Stimulated activated CD4-positive, alpha-beta T cell treated with anti-CD3 and anti-CD28 coated beads, Interleukin-15, amount 100 ng/mL, for 1 hour (primary cell): ENCODE results near the gene SAMHD1.
"Not testable (repeated sequence)": the region's sequence is repeated elsewhere in the genome, so short reads cannot be mapped to it uniquely, and the experiment has no call there.

Source experiments
- DNase-seq, 2 donors: peaks; one replicate each; pipeline ENCODE4 v3.0.0-alpha.2; 2020; ENCODE audit warnings: low read depth in 1 of 2, low spot score in 1 of 2

Gene SAMHD1

DNA sequence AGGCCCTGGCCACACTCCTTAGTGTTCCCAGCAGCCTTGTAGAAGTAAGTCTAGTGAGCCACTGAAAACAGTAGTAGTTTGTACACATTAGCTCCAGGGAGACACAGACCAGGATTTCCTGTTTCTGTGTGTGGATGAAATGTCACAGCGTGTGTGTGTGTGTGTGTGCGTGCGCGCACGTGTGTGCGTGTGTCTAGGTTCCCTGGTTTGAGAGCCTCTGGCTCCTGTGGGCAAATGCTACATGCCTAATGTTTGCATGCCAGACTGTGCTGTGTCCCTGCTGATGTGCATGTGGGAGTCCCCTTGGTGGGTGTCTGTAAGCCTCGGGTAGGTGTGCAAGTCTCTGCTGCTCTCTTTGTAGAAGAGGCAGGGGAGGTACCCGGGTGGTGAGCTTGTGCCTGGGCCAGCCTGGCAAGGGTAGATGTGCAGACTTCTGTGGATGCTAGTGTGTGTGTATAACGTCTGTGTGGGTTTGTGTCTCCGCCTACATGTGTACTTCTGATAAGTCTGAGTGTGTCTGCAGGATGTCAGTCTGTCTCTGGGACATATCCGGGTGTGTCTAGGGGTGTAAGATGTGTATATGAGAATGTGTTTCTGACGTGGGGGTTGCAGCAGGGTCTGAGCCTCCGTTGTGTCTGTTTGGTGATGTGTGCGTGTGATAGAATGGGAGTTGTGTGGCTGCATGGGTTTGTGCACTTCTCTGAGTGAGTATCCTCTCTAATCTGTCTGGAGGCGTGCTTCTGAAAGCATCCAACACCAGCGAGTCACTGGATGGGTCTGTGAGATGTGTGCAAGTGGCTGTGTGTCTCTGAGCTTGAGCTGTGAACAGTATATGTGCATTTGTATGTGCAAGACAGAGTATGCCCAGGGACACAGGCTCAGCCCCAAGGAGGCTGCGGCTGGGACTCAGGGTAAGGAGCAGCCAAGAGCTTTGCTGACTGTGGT is 94.5 kb downstream of the SAMHD1 start:
- no peak for DNase-seq

DNA sequence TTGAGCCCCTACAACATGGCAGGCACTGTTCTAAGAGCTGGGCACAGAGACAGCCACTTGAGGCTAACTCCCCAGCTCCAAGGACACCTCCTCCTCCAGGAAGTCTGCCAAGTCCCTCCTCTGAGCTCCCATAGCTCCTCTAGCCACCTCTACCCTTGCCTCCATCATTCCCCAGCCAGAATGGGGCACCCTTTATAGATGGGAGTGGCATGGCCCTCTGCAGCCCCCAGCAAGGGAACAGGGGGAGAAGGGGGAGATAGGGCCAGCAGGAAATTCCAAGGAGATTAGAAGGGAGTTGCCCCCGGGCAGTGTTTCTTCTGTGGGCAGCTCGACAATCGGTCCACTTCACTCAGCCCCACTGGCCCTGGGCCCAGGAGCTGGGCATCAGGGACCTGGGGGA is 95.3 kb downstream of the SAMHD1 start:
- no peak for DNase-seq

DNA sequence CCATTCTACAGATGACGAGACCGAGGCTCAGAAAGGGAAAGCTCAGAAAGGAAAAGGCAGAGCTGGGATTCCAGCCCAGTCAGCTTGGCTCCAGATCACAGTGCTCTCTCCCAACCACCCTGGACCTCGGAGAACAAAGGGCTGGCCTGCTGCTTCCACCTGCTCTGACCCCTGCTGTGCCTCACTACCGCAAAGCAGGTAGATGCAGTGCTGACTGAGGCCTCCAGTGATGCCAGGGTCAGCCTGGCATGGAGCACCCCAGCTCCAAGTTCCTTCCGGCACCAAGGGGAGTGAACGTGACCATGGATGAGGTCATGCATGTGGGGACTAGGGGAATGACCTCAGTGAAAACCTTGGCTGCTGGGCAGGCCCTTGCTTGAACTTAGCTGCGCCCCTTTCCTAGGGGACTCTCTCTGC is 96.3 kb downstream of the SAMHD1 start:
- no peak for DNase-seq

GRCh38 chr20:36854348-36855240 is 96.9 kb downstream of the SAMHD1 start:
- no peak for DNase-seq

- no peak for DNase-seq
Observed at GRCh38 chr20:36852187-36852586, 99.3 kb downstream of the SAMHD1 start.

DNA sequence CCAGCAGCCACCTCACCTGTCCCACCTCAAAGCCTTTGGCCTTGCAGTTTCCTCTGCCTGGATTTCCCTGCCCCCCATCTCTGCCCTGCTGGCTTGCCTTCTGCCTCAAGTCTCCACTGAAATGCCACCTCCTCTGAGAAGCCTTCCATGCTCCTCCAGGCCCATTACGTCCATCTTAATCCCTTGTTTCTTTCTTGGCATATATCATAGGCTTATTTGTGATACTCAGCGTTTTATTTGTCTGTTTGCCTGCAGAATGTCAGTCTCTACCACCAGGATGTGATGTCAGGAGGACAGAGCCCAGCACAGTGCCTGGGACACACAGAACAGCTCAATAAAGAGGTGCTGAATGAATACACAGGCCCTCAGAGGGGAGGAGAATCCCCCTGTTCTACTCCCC is 100.0 kb downstream of the SAMHD1 start:
- DNase-seq: no peak

DNA sequence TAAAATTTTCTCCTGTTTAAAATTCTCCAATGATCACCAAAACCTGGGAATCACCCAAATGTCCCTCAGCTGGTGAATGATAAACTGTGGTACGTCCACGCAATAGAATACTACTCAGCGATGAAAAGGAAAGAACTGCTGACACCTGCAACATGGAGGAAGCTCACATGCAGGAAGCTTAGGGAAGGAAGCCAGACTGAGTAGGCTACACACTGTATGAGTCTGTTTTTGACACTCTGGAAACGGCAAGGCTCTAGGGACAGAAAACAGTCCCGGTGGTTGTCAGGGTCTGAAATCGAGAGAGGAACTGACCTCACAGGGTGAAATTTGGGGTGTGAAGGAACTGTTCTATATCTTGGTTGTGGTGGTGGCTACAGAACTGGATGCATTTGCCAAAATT is 100.7 kb downstream of the SAMHD1 start:
- DNase-seq: no peak

- DNase-seq: no peak
Observed at GRCh38 chr20:36849333-36850065, 102.0 kb downstream of the SAMHD1 start.

DNA sequence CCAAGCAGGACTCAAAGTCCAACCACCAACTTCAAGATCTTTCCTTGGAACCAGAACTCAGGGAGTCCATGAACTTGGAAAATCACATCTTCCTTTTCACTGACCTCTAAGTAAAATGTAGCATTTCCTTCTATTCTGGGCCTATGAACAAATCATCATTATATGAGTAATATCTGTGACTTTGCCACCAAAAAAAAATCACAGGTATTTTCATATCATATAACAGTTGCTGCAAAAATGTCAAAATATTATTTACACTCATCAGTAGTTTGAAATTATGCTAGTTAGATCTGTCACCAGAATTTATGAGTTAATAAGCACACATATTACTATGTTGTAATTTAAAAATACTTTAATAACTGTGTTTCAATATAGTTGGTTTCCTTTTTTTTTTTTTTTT is 102.8 kb downstream of the SAMHD1 start:
- DNase-seq: no peak

DNA sequence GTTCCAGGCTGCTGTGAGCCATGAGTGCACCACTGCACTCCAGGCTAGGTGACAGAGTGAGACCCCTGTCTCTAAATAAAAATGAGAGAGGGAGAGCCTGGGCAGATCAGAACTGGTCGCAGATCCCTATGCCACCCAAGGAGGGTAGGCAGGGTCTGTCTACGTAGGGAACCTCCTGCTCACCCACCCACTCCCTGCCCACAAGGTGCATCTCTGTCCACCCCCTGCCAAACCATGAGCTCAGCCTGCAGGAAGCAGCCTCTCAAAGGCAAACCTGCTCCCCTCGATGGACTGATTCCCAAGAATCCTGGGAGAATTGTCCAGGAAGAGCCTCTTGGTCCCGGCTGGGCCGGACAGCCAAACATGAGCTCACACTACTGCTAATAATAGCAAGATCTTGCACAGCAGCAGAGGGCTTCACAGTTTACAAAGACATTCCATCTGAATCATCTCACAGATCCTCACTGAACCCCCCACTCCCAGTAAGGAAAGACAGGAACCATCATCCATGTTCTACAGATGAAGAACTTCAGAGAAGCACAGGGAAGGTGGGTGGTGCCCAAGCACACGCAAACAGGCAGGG is 103.3 kb downstream of the SAMHD1 start:
- DNase-seq: no peak

- no peak for DNase-seq
Observed at GRCh38 chr20:36847710-36848040, 103.8 kb downstream of the SAMHD1 start.

- DNase-seq: no peak
Observed at GRCh38 chr20:36847009-36847709, 104.3 kb downstream of the SAMHD1 start.

GRCh38 chr20:36845288-36845971 is 106.1 kb downstream of the SAMHD1 start:
- DNase-seq: no peak

- DNase-seq: not testable (repeated sequence)
Observed at GRCh38 chr20:36841030-36841429, 110.5 kb downstream of the SAMHD1 start.
